ENCODE results near the gene LIN37.
A peak's percentile ranks its signal among the peaks of the same experiment; 100 is the strongest.

The LIN37 gene

GRCh38 chr19:35774274-35775045 is 26.1 kb downstream of the LIN37 start:
- Histone ChIP-seq H3K36me3 (ENCODE audit: control insufficient read depth, insufficient read depth, low read length) (no peaks in the 10 kb centered on the region; the same call in 1 of the 2 replicates), H3K27me3 (replicated peaks; ENCODE audit: control insufficient read depth, insufficient read depth, low read length) (no peaks in the 10 kb centered on the region), H3K4me3 (replicated peaks; ENCODE audit: low read depth, low read length) (peak overlapping the region; percentile 45)
- no peak for TF ChIP-seq CTCF (IDR thresholded peaks at IDR 0.05; ENCODE audit: insufficient read depth, low read length, poor library complexity, severe bottlenecking)
- no peak for DNase-seq (ENCODE audit: extremely low read depth, insufficient read length)

GRCh38 chr19:35775046-35775297 is 26.6 kb downstream of the LIN37 start:
- DNase-seq (ENCODE audit: extremely low read depth, insufficient read length): no peak

GRCh38 chr19:35775298-35776101 is 27.1 kb downstream of the LIN37 start, which contains the start of gene ARHGAP33:
TSS of gene ARHGAP33 (plus strand) at chr19:35775564. CDS start at chr19:35775659, 95 bp downstream.
- no peaks in the 10 kb centered on the region; the same call in 1 of the 2 replicates for H3K36me3 ChIP-seq (ENCODE audit: control insufficient read depth, insufficient read depth, low read length)
- no peak for TF ChIP-seq CTCF (IDR thresholded peaks at IDR 0.05; ENCODE audit: insufficient read depth, low read length, poor library complexity, severe bottlenecking)
- peak; percentile 95 for DNase-seq (ENCODE audit: extremely low read depth, insufficient read length)

More at GRCh38 chr19:35775046-35775297, 26.6 kb downstream of the LIN37 start:
- Histone ChIP-seq H3K27me3 (replicated peaks; ENCODE audit: control insufficient read depth, insufficient read depth, low read length) (no peaks in the 10 kb centered on the region), H3K4me3 (replicated peaks; ENCODE audit: low read depth, low read length) (peak overlapping the region; percentile 45), H3K36me3 (ENCODE audit: control insufficient read depth, insufficient read depth, low read length) (no peaks in the 10 kb centered on the region; the same call in 1 of the 2 replicates)
- TF ChIP-seq CTCF (IDR thresholded peaks at IDR 0.05; ENCODE audit: insufficient read depth, low read length, poor library complexity, severe bottlenecking): no peak

GRCh38 chr19:35776102-35776788 is 27.9 kb downstream of the LIN37 start:
- Histone ChIP-seq H3K4me3 (replicated peaks; ENCODE audit: low read depth, low read length) (peak overlapping the region; percentile 83), H3K27me3 (replicated peaks; ENCODE audit: control insufficient read depth, insufficient read depth, low read length) (no peaks in the 10 kb centered on the region), H3K36me3 (ENCODE audit: control insufficient read depth, insufficient read depth, low read length) (no peaks in the 10 kb centered on the region; the same call in 1 of the 2 replicates)
- TF ChIP-seq CTCF (IDR thresholded peaks at IDR 0.05; ENCODE audit: insufficient read depth, low read length, poor library complexity, severe bottlenecking): no peak
- no peak for DNase-seq (ENCODE audit: extremely low read depth, insufficient read length)

More at GRCh38 chr19:35775298-35776101, 27.1 kb downstream of the LIN37 start, which contains the start of gene ARHGAP33:
- Histone ChIP-seq H3K4me3 (replicated peaks; ENCODE audit: low read depth, low read length) (peak within 1 kb of the TSS; percentile 83), H3K27me3 (replicated peaks; ENCODE audit: control insufficient read depth, insufficient read depth, low read length) (no peaks in the 10 kb centered on the region)

- H3K4me3 ChIP-seq (replicated peaks; ENCODE audit: low read depth, low read length): no peak overlapping the region
- no peaks in the 10 kb centered on the region for H3K27me3 ChIP-seq (replicated peaks; ENCODE audit: control insufficient read depth, insufficient read depth, low read length)
- DNase-seq (ENCODE audit: extremely low read depth, insufficient read length): no peak
- TF ChIP-seq CTCF (IDR thresholded peaks at IDR 0.05; ENCODE audit: insufficient read depth, low read length, poor library complexity, severe bottlenecking): no peak
- H3K36me3 ChIP-seq (ENCODE audit: control insufficient read depth, insufficient read depth, low read length): no peaks in the 10 kb centered on the region; the same call in 1 of the 2 replicates
Observed at GRCh38 chr19:35777086-35777841, 28.9 kb downstream of the LIN37 start.

All from GM06990 (cell line).